ENCODE measurements around the gene DENND5A.

GRCh38 chr11:9210922-9211320, 54.2 kb downstream of the DENND5A start:
- no peak for TF ChIP-seq CTCF (conservative IDR thresholded peaks at IDR 0.05 in 1 of 2, IDR thresholded peaks at IDR 0.05 in 1 of 2; ENCODE audit: low read depth in 1 of 2, low read length in 2 of 2)
- no peak for TF ChIP-seq EZH2 (IDR thresholded peaks at IDR 0.05; ENCODE audit: low read length, missing control alignments)
